NCI-H2029 treated with DMSO at 0.1 percent for 48 hours (cell line): ENCODE data around the gene SCN3A.

ENCODE experiments used
- DNase-seq: peaks from one replicate; lab custom pipeline; 2025; lab: John Stamatoyannopoulos, UW

The SCN3A gene

DNA sequence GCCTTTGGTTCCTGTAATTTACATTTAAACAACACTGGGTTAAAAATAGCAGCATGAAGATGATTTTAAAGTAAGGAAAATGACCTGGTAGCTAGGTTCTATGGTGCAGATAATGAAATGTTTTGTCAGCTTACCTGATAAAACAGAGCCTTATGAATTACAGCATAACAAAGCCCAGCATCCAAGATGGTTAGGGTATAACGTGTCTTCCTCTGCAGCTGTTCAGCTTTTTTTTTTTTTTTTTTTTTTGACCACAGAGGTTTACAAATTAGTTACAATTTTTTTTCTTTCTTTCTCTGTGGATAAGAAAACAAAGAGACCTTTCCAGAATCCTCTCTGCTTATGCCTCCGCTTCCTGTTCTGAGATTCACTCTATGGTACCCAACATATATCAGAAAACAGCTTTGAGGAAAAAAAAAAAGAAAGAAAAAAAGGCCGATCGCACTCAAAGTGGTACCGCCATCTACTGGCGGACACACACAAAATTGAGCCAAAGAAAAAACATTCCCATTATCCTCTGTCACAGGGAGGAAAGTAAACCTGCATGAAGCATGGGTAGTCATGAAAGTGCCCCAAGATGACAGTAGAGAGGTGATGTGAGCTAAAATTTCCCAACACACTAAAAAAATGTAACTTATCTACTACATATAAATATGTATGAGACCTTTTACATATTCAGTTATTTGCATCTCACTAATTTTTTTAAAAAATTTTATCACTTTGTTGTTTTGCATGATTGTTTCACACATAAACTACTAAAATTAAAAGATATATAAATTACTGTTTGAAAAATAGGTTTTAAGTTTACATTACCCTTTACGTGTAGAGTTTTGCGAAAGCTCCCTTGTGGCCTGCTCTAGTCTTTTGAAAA is at the start of gene SCN3A:
Gene SCN3A (minus strand): TSS at position 362 of the 871 bp plus-strand sequence. CDS start 27,656 bp downstream, outside the sequence.
- no peak for DNase-seq

DNA sequence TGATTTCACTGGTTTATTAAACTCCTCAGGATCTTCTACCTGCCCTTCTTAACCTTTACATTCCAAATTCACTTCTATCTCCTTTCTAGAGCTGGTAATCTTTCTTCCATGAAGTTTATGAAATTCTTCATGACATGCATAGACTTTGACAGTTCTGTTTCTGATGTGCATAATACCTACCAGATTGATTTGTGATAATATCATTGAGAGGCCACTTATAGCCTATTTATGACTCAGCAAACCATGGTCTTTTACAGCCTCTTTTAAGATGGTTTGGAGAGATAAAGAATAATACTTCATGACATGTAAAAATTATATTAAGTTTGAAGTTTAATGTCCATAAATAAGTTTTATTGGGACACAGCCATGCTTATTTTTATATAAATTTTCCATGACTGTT is 49.3 kb upstream of the SCN3A start:
- no peak for DNase-seq

DNA sequence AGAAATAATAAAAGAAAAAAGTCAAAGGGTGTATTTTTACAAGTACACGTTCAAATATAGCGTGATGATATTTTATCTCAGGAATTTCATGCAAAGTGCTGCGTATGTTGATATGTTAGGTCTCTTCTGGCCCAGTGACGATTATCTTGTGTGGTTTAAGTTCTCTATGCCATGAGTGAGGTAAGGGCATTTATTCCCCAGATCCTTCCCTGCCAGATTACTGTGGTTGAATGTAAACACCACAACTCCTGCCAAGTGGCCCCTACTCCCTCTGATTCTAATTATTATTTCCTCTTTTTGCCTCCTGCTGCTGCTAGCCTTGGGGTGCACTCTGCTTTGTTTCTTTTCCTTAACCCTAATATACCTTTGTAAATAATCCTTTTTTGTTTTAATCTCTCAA is 47.5 kb upstream of the SCN3A start:
- DNase-seq = peak; percentile 95

DNA sequence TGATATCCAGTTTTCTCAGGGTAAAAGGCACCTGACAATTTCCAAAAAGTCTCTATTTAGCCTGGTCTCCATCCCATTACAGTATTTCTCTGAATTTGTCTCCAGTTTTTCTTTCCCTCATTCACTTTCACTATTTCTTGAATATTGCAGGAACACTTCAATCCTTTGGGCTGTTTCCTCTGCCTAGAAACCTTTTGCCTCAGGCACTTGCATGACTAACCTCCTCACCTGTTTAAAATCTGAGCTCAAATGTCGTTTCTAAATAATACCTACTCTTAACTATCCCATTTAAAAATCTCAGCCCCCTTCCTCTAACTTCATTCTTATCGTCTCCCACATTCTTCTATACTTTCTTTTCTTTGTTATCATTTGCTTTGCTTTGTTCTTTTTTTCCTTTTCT is 44.4 kb upstream of the SCN3A start:
- DNase-seq = no peak

DNA sequence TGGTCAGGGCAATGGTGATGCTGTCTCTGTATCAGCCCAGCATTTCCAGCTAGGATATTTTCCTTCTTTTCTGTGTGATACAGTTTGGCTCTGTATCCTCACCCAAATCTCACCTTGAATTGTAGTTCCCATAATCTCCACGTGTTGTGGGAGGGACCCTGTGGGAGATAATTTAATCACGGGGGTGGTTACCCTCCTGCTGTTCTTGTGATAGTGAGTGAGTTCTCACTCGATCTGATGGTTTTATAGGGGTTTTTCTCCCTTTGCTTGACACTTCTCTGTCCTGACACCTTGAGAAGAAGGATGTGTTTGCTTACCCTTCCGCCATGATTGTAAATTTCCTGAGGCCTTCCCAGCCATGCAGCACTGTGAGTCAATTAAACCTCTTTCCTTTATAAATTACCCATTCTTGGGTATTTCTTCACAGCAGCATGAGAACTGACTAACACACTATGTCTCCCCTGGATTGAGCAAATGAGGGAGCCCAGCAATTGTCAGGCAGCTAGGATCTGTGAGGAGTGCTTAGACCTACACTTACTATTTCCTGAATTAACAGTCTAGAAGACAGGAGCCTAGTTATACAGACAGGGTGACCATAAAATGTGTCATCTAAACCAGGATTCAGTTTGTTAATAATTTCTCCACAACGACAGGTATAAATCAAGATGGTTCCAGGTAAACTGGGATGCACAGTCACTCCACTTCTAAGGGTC is 41.4 kb upstream of the SCN3A start:
- no peak for DNase-seq

DNA sequence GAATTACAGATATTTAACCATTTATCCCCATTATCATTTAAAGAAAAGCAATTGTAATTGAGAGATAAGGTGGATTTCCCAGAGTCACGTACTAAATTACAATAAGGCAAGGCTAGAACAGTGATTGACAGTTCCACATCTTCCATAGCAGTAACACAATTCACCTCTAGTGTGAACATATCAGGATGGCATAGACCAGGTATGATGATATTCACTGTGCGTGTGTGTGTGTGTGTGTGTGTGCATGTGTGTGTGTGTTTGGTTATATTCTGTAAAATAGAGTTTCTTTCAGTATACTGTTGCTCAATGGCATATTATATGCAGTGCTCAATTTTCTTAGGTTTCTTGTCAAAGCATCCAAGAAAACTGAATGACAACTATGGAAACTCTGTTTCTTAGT is 37.1 kb upstream of the SCN3A start:
- DNase-seq = no peak

DNA sequence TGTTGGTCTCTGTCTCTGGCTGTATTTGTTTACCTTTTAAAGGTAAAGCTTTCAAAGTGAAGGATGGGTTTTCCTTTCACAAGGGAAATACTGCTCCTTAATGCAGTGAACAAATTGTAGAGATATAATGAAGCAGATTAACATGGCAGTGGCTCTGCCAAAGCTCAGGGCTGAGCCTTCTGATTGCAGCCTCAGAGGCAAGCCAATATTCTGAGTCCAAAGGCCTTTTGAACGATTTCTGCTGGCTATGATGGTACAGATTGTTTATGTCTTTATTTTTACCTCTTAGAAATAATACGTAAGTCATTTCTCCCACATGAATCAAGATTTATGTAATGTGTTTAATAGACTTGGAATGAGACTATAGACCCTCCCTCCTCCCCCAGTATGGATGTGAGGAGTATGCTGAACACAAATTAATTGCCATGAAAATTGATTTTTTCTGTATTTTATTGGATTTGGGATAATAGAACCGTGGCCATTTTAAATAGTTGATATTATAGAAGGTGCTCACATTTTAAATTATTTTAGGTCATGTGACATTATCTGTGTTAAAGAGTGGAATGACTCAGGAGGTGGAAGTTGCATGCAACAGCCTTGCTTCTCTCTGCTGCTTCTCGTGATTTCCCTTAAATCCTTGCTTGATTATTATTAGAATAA is 36.1 kb upstream of the SCN3A start:
- no peak for DNase-seq

DNA sequence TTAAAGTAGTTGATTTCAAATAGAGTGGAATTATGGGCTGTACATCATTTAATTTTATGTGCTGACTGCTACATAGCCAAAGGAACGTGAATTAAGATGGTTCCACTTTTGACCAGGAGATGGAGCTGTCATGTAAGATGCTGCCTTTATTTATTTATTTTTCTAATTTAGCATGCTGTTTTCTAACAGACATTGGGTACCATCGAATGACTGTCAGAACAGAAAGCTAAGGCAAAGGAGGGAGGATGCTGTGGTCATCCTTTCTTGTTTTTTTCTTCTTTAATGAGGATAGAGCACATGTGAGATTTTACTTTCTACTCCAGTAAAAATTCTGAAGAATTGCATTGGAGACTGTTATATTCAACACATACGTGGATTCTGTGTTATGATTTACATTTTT is 35.4 kb upstream of the SCN3A start, which contains the start of gene SCN2A:
Gene SCN2A (plus strand): TSS at position 185 of the 400 bp plus-strand sequence. CDS start 56,410 bp downstream, outside the sequence.
- no peak for DNase-seq

DNA sequence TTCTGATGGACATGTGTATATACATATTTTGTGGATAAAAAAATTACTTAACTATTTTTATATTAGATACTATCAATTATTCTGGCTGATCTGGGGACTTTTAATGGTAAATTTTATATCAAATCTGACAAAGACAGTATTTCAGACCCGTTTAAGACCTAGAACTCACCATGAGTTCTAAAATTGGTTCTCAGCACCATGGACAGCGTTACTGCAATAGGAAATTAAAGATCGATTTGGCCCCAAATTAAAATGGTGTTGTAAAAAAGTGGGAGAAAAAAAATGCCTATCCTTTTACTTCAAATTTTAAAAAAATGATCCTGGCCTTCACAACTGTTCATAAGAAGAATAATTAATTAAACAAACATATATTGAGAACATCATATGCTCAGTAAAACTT is 34.4 kb upstream of the SCN3A start:
- no peak for DNase-seq

DNA sequence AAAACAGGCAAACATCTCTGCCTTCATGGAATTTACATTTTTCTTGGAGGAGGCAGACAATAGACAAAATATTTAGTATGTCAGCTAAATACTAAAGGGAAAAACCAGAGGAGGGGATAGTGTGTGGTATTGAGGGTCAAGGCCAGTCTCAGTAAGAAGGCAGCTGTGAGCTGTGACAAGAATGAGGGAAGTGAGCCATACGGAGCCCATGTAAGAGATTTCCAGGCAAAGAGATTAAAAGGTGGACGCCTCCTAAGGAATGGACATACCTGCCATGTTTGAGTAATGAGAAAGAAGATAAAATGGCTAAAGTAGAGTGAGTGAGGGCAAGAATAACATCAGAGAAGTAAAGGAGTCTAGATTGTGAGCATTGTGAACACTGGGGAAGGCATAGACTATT is 33.2 kb upstream of the SCN3A start:
- DNase-seq = no peak

DNA sequence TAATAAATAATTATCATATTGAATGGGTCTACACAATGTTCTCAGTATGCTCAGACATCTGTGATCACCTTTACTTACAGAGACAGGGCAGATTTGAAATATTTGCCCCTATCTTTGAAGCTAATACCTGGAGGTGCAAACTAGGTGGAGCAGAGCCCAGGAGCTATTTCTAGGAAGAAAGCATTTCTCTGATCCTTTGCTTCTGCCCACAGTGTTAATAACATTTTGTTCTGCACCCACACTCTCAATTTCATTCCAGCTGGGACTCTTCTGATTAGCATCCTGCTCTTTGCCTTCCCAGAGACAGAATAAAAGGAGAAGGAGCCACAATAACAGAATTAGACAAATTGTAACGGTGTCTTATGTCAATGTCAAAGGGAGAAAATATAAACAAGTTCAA is 23.7 kb upstream of the SCN3A start:
- no peak for DNase-seq

DNA sequence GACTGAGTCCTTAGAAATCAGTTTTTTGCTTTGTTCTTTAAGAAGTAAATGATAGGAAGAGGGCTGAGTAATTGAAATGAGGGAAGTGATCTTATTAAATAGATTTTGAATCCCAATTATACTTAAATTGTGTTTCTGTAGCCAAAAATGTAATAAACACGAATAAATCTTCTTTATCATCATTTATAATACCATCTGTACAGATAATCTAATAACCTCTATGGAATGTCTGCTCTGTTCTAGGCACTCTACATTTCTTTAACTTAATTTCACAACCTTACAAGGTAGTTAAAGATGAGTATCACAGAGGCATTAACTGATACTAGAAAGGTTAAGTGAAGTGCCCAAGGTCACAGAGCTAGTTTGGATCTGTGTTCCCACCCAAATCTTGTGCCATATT is 21.1 kb upstream of the SCN3A start:
- DNase-seq = no peak

DNA sequence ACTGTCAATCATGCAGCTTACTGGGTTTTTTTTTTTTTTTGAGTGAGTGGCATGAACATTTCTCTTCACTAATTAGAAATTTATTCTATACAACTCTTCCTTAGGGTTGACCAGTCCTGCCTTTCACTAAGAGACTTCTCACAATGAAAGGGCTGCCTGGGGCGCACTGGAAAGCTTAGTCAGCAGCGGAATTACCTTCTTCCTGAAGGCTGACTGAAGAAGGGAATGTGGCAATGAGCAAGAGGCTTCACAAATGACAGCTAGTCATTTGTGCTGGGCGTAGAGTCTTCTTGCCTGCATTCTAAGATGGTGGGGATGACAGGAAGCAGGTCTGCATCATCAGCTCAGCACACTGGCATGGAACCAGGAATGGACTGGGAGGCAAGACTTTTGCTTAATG is 15.6 kb upstream of the SCN3A start:
- DNase-seq = no peak

DNA sequence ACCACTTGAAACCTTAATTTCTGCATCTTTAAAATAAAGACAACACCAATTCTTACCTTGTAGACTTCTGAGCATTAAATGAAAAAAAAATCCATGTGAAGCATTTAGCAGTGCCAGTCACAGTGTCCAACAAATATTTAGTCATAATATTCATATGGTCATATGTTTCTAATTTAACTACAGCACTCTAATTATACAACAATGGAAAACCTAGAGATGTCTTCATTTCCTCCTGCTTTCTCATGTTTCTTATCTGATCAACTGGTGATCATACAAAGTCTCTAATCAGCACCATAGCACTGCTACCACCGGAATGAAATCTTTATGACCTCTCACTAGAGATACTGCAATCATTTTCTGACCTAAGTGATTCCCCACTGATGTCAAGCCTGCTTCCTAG is 10.2 kb upstream of the SCN3A start:
- no peak for DNase-seq

DNA sequence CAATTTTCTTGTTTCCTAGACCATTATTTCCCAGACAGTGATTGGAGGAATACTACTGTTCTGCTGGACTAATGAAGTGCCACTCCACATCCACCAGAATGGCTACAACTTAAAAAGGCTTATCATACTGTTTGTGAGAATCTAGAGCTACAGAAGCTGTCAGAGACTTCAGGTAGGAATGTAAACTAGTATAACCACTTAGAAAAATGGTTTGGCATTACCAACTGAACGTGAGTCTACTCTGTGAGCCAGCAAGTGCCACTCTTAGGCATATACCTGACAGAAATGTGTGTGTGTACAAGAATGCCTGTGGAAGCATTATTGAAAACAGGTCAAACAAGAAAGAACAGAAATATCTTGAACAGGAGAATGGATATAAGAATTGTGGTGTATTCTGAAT is 4.2 kb upstream of the SCN3A start:
- DNase-seq = no peak

DNA sequence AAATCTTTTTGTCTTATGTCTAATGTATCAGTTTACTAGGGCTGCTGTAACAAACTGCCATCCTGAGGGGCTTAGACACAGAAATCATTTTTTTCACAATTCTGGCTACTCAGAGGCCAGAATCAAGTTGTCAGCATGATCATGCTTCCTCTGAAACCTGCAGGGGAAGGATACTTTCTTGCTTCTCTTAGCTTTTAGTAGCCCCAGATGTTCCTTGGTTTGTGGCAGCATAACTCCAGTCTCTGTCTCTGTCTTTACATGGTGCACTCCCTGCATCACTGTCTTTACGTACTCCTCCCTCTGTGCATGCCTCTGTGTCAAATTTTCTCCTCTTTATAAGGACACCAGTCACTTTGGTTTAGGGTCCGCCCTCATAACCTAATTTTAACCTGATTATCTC is 2.0 kb upstream of the SCN3A start:
- DNase-seq = no peak

DNA sequence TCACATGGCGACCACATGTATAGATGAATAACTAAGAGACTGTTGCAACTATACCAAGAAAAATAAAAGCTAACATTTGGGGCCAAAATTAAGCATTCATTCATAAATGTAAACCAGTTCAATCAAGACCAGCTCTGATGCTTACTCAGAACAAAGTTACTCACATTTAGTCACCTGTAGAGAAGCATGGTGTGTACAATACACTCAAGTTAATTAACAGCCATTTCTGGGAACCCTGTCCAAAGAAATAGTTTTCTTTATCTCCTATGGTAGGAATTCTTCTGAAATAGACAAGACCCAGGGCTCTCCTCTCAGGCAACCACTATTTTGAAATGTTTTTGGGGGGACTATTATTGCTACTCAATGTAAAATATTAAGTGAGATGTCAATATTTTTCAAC is 1.6 kb downstream of the SCN3A start:
- DNase-seq = no peak

DNA sequence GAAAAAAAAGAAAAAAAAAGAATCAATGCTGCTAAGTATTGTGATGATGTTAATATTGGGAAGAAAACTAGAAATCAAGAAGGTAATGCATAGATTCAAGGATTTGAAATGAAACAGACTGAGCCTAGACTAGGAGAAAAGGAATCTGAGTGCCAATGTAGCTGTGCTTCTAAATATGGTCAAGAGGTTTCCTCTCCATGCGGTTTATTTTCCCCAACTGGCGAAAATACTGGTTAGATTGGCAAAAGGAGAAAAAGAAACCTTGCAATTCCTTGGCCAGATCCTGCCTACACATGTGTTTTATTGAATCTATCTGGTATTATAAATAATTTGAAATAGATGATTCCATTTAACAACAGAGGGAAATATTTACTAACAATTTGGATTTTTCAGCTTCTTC is 5.7 kb downstream of the SCN3A start:
- no peak for DNase-seq

DNA sequence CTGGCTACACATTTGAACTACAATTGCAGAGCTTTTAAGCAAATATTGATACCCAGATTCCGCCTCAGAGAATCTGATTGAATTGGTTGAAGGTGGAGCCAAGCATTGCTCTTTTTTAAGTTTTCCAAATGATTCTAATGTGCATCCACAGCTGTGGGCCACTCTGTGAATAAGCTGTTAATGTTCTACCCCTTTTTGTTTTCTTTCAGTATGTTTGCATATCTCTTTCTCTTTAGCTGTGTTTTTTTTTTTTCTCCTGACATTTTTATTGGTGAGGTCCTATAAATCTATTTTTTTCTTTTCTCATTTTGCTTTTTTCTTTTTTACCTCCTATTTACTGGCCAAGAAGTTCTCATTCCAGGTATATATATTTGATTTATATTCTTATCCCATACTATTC is 6.5 kb downstream of the SCN3A start:
- no peak for DNase-seq

DNA sequence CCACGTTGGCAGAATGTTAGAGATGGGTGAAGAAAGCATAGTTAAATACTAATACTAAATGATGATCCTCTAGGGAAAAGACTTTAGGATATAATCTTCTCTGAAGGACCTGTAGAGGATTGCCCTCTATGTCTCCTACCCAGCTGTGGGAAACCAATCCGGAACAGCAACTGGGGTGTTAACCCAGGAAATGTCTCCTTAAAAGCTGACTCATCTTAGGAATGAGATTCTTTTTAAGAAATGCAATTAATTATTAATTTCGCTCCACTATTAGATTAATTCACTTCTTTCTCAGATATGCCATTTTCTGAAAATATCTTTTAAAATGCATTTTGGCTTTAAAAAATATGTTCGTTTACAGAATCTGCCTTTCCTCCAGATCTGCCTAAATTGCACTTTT is 7.4 kb downstream of the SCN3A start:
- no peak for DNase-seq

DNA sequence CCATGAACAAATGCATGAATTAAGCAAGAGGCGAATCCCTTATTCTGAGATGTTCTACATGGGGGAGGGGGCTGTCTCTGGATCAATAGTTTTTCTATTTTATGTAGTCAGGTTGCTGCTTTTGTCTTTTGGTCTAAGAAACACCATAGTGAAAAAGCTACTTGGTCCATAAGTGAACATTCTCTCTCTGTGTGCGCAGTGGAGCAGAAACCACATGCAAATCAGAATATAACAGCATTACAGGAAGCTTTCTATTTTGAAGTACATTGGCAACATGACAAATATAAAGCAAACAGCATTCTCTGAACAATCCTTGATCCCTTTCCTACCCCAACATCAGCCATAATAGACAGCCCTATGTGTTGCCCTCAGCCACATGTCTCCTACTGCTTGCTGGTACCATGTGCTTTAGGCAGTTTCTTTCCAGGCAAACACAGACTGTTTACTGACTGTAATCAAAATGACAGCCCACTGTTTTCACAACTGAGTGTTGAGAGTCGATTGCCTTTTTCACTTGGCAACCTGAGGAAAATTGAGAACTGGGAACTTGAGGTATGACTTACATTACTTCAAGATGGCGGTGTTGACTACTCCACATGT is 10.6 kb downstream of the SCN3A start:
- peak; percentile 99 for DNase-seq

DNA sequence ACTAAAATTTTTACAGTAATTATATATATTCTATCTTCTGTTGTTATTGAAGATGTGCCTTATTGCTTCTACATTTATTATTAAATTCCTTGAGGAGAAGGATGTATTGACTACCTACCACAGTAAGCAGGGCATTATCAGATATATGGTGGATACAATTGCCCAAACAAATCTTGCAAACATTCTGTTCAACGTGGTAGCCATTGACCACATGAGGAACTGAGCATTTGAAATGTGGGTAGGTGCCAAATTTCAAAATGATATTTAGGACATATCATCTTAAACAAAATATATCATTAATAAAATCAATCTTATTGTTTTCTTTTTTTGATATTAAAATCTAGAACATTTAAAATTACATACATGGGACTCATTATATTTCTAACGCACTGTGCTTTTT is 11.1 kb downstream of the SCN3A start:
- no peak for DNase-seq
